Astrocyte (in vitro differentiated cells and primary cell): Measurements from ENCODE around the gene PNKP.

Experiments used
- CTCF ChIP-seq: IDR thresholded peaks from 2 replicates; pipeline ENCODE4 v1.5.1; 2011; ENCODE audit warnings: low read depth, mild to moderate bottlenecking, inconsistent platforms, low read length, moderate library complexity; ENCODE audit not compliant: insufficient read depth
- EZH2 ChIP-seq: IDR thresholded peaks from 2 replicates; pipeline ENCODE4 v1.6.1; 2012; ENCODE audit warnings: mild to moderate bottlenecking, low read length, inconsistent platforms; ENCODE audit not compliant: insufficient read depth

- TF ChIP-seq CTCF = no peak
- TF ChIP-seq EZH2 = no peak
These were observed 23.0 kb downstream of the PNKP start for GRCh38 chr19:49844138-49845095.
